Stimulated activated effector memory CD8-positive, alpha-beta T cell treated with anti-CD3 and anti-CD28 coated beads, Interleukin-12 subunit alpha, Interleukin-12 subunit beta, amount 100 ng/mL, for 72 hours (primary cell): Measurements from ENCODE around the gene TIMP3.
A peak's percentile ranks its signal among the peaks of the same experiment; 100 is the strongest.

Experiments
- ATAC-seq: fragments of 150-1000 bp; cut with Tn5 transposase; 2 replicates; pipeline ENCODE4 v1.10.0; 2021
- DNase-seq, 2 donors: peaks; one replicate each; pipeline ENCODE4 v3.0.0; 2021 to 2022; ENCODE audit warnings: low spot score in 2 of 2
- H3K27ac Mint-ChIP-seq: one replicate; pipeline ENCODE4 v1.8.0; 2022; ENCODE audit warnings: mild to moderate bottlenecking, mixed read lengths
- H3K36me3 Mint-ChIP-seq: one replicate; pipeline ENCODE4 v1.8.0; 2022; ENCODE audit warnings: mild to moderate bottlenecking, mixed read lengths
- H3K4me1 Mint-ChIP-seq: one replicate; pipeline ENCODE4 v1.8.0; 2022; ENCODE audit warnings: mixed read lengths
- H3K4me3 Mint-ChIP-seq: one replicate; pipeline ENCODE4 v1.8.0; 2022; ENCODE audit warnings: mild to moderate bottlenecking, mixed read lengths
- H3K9me3 Mint-ChIP-seq: one replicate; pipeline ENCODE4 v1.8.0; 2022; ENCODE audit warnings: mixed read lengths

The TIMP3 gene

GRCh38 chr22:32796865-32797573 is 4.5 kb upstream of the TIMP3 start:
- Mint-ChIP-seq H3K4me1 (peaks cover 5% of the 10 kb centered on the region), H3K4me3 (no peak overlapping the region), H3K27ac (no peak overlapping the region), H3K36me3 (no peaks in the 10 kb centered on the region), H3K9me3 (no peaks in the 10 kb centered on the region)
- DNase-seq = peak; percentile 15 to 66
- peak; percentile 66 for ATAC-seq

DNA sequence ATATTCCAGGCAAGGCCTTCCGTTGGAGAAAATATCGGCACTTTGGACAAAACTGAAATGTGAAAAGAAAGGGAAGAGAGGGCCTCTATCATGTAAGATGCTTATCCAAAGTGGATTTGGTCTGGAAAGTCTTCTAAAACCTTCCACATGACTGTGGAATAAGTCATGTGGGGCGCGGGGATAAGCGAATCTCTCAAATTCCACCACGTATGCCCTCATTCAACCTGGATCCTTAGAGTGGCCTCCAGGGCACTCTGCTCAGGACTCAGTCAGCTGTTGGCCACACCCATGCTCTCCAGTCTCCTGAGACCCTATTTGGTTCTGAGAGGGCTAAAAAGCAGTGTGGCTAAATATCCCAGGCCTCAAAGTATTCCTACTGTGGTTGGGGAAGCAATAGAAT is 2.0 kb upstream of the TIMP3 start:
- Mint-ChIP-seq H3K9me3 (no peaks in the 10 kb centered on the region), H3K36me3 (no peaks in the 10 kb centered on the region), H3K4me3 (no peak overlapping the region), H3K4me1 (peaks cover 5% of the 10 kb centered on the region), H3K27ac (no peak overlapping the region)
- DNase-seq (no peak), ATAC-seq (no peak)

DNA sequence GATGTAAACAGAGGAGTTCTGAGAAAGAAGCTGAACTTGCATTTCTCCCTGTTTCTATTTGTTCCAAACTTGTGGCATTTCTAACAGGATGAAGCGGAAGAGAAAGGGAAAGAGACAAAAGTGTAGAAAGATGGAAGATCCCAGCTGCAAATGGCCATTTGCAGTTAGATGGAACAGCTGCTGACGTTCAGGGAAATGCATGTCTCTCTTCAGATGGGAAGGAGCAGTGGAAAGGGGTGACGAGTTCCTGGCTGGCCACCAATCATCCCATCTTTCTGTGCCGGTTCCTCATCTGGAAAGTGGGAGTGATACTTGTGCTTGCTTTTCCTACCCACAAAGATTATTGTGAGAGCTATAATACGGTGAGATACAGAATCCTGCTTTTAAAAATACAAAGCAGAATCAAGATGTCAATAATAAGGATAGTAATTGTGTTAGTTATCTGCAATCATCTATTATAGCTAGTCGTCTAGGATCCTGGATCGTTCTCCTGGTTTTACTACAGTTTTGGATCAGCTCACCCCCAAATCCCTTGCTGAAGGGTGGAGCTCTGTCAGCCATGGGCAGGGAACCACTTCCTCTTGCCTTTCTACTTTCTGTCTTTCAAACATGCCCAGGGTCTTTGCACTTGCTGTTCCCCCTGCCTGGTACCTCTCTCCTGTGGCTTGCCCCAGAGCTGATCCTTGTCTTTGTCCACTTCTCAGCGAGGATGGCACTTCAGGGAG is 1.2 kb upstream of the TIMP3 start:
- H3K9me3 Mint-ChIP-seq = no peaks in the 10 kb centered on the region
- no peak overlapping the region for H3K27ac Mint-ChIP-seq
- no peak overlapping the region for H3K4me3 Mint-ChIP-seq
- DNase-seq (no peak), ATAC-seq (no peak)
- peaks cover 5% of the 10 kb centered on the region for H3K4me1 Mint-ChIP-seq
- no peaks in the 10 kb centered on the region for H3K36me3 Mint-ChIP-seq

DNA sequence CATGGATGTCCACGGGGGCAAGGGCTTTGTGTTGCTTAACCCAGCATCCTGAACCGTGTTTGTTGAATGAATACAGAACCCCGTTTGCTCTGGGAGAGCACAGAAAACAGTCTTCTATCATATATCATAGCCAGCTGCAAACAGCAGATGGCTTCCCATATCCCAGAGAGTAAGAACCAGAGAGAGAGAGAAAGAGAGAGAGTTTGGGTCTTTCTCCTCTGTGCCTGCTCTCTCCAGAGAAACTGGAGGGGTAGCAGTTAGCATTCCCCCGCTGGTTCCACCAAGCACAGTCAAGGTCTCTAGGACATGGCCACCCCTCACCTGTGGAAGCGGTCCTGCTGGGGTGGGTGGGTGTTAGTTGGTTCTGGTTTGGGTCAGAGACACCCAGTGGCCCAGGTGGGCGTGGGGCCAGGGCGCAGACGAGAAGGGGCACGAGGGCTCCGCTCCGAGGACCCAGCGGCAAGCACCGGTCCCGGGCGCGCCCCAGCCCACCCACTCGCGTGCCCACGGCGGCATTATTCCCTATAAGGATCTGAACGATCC is 440 bp upstream of the TIMP3 start:
- no peak overlapping the region for H3K4me3 Mint-ChIP-seq
- no peak for DNase-seq
- H3K4me1 Mint-ChIP-seq = peaks cover 5% of the 10 kb centered on the region
- H3K27ac Mint-ChIP-seq = no peak overlapping the region
- no peaks in the 10 kb centered on the region for H3K36me3 Mint-ChIP-seq
- ATAC-seq = no peak
- H3K9me3 Mint-ChIP-seq = no peaks in the 10 kb centered on the region

DNA sequence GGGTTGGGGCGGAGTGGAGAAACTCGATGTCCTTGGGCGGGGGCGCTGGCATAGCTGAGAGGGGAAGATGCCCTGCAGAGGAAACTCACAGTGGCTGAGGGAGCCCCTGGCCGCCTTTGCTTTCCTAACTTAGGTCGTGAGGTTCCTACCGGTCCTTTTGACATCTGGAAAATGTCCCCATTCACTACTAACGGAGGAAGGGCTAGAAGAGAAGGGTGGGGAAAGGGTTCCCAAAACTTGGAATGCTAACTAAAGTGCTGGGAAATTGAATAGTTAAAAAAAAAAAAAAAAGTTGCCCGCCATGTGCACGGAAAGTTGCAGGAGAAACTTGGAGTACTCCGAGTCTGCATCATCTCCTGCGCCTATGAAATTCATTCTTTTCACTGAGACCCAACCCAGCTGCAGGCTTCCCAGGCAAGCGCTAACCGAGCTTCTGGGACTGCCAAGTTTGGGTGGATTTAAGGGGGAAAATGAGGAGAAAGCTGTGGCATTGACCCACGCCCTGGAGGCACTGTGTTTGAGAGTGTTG is 796 bp downstream of the TIMP3 start:
- H3K36me3 Mint-ChIP-seq = no peaks in the 10 kb centered on the region
- H3K9me3 Mint-ChIP-seq = no peaks in the 10 kb centered on the region
- no peak overlapping the region for H3K4me3 Mint-ChIP-seq
- H3K4me1 Mint-ChIP-seq = peaks cover 5% of the 10 kb centered on the region
- DNase-seq = no peak
- H3K27ac Mint-ChIP-seq = no peak overlapping the region
- no peak for ATAC-seq

DNA sequence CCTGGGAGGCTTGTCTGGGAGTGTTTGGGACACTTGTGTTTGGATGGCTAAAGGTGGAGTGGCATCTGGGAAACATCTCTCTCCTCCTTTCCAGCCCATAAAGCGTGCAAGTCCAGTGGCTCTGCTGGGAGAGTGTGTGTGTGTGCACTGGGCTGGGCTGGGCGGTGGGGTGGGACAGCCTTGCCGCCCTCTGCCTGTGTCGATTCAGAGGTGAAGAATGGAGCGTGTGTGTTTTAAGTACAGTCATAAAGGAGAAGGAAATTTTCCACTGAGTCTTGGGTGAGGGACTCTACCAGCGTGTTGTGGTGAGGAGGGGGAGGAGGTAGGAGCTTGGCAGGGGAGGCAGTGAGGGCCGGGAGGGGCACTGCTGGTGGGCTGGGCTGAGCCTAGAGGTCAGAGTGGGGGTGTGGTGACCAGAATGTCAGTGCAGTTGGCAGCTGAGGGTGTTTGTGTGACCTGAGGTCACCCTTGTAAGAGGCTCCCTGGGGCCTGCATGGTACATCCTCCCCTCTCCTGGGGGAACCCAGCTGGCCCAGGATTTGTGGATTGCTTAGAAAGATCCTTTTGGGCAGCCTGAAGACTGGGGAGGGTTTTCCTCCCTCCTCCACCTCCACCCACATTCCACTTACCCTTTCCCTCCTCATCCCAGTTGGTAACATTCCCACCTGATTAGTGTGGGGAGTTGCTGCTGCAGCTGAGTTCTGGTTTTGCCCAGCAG is 1.7 kb downstream of the TIMP3 start:
- H3K4me1 Mint-ChIP-seq = peaks cover 5% of the 10 kb centered on the region
- DNase-seq (no peak), ATAC-seq (no peak)
- H3K4me3 Mint-ChIP-seq = no peak overlapping the region
- H3K9me3 Mint-ChIP-seq = no peaks in the 10 kb centered on the region
- H3K27ac Mint-ChIP-seq = no peak overlapping the region
- H3K36me3 Mint-ChIP-seq = no peaks in the 10 kb centered on the region

GRCh38 chr22:32803738-32804435 is 2.4 kb downstream of the TIMP3 start:
- no peak for ATAC-seq
- H3K4me3 Mint-ChIP-seq = no peak overlapping the region
- H3K9me3 Mint-ChIP-seq = no peaks in the 10 kb centered on the region
- peaks cover 5% of the 10 kb centered on the region for H3K4me1 Mint-ChIP-seq
- DNase-seq = no peak
- no peaks in the 10 kb centered on the region for H3K36me3 Mint-ChIP-seq
- no peak overlapping the region for H3K27ac Mint-ChIP-seq

- DNase-seq (no peak), ATAC-seq (no peak)
- no peak overlapping the region for H3K4me3 Mint-ChIP-seq
- peaks cover 5% of the 10 kb centered on the region for H3K4me1 Mint-ChIP-seq
- H3K9me3 Mint-ChIP-seq = no peaks in the 10 kb centered on the region
- no peak overlapping the region for H3K27ac Mint-ChIP-seq
- no peaks in the 10 kb centered on the region for H3K36me3 Mint-ChIP-seq
Measured at GRCh38 chr22:32804531-32805360, 3.2 kb downstream of the TIMP3 start.

- DNase-seq = no peak
- no peak for ATAC-seq
- Mint-ChIP-seq H3K36me3 (no peaks in the 10 kb centered on the region), H3K4me3 (no peak overlapping the region), H3K4me1 (peaks cover 5% of the 10 kb centered on the region), H3K9me3 (no peaks in the 10 kb centered on the region), H3K27ac (no peak overlapping the region)
Measured at GRCh38 chr22:32805361-32805881, 3.9 kb downstream of the TIMP3 start.

DNA sequence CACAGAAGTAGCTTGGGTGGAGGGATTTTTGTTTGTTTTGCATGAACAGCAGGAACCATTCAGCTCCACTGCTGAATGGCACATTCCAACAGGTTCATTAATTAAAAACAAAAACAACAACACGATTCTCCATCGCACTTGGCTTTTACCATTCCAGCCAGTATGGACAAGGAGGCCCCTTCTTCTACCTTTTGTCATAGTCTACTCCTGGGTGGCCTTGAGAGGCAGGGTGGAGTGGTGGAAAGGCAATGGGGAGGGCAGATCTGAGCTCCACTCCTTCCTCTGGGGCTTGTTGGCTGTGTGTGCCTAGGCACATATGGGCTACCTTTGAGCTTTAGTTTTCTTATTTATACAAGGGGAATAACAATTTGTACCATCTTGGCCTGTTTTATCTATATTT is 4.8 kb downstream of the TIMP3 start:
- ATAC-seq = no peak
- Mint-ChIP-seq H3K4me3 (no peak overlapping the region), H3K27ac (no peak overlapping the region), H3K9me3 (no peaks in the 10 kb centered on the region), H3K36me3 (no peaks in the 10 kb centered on the region), H3K4me1 (no peaks in the 10 kb centered on the region)
- no peak for DNase-seq

DNA sequence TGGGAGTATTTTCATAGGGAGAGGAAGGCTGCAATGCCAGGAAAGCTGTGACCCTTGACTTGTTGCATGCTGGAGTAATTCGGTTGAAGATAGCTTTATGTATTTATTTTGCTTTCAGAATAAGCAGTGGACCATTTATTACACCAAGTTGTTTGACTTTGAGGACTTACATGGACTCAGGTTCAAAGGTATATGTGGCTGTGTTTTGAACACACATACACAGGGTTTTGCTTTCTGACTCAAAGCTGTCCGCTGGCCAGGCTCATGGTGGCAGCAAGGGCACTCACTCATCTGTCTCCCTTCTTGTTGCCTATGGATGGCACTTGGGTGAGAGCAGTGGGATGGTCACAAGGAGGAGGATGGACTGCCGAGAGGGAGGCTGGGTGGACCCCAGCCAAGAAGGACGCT is 6.5 kb downstream of the TIMP3 start:
- DNase-seq (no peak), ATAC-seq (no peak)
- Mint-ChIP-seq H3K27ac (no peak overlapping the region), H3K4me1 (no peaks in the 10 kb centered on the region), H3K36me3 (no peaks in the 10 kb centered on the region), H3K4me3 (no peak overlapping the region), H3K9me3 (no peaks in the 10 kb centered on the region)

DNA sequence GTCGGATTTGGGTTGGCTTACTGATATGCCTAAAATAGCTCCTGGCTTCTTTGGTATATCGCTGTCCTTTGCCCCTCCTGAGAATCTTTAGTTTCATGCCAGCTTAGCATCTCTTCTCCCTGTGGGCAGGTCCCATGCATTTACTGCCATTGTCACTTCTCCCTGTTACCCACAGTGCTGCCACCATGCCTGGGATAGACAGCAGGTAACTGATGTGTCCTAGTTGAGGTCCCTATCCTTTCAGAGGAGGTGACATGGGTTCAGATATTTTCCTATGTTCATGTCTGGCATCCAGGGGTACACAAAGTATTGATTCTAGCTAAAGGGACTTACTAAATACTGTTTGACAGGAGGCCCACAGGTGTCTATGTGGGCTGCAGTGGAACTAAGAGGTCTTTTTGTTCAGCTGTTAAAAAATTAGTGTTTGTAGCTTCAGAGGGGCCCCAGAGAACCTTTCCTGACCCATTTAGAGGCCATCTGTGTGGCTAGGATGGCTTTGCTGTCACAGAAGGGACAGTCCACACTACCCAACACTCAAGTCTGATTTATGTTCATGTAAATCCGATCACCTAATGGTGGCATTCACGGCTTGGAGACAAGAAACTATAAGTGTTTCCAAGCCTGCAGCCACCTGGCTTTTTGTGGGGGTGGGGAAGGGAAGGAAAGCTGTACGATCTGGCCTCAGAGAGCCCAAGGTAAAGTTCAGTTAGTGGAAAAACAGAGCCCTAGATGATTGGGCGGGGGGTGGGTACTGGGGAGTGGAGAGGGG is 8.5 kb downstream of the TIMP3 start:
- ATAC-seq = no peak
- H3K9me3 Mint-ChIP-seq = no peaks in the 10 kb centered on the region
- H3K4me3 Mint-ChIP-seq = no peak overlapping the region
- H3K4me1 Mint-ChIP-seq = no peaks in the 10 kb centered on the region
- no peak overlapping the region for H3K27ac Mint-ChIP-seq
- no peaks in the 10 kb centered on the region for H3K36me3 Mint-ChIP-seq
- DNase-seq = no peak

- no peak for DNase-seq
- Mint-ChIP-seq H3K36me3 (no peaks in the 10 kb centered on the region), H3K27ac (no peak overlapping the region), H3K4me1 (no peaks in the 10 kb centered on the region), H3K4me3 (no peak overlapping the region), H3K9me3 (no peaks in the 10 kb centered on the region)
- no peak for ATAC-seq
Measured at GRCh38 chr22:32810555-32811133, 9.1 kb downstream of the TIMP3 start.
